H1 (cell line): Measurements from ENCODE around the gene ZNF608.

Experiments used
- POLR2A ChIP-seq, 2 experiments: IDR thresholded peaks; 1 replicate in 1 of 2; 2 replicates in 1 of 2; pipeline ENCODE4 v1.6.1; 2011; ENCODE audit warnings: low read depth in 2 of 2, low read length in 2 of 2, mild to moderate bottlenecking in 2 of 2; ENCODE audit errors: control extremely low read depth in 1 of 2
- POLR2AphosphoS5 ChIP-seq: IDR thresholded peaks from 2 replicates; pipeline ENCODE4 v1.6.1; 2011; ENCODE audit warnings: low read depth, low read length
- RAD21 ChIP-seq, 2 experiments: IDR thresholded peaks in 1 of 2; conservative IDR thresholded peaks in 1 of 2; 2 replicates each; pipeline ENCODE4 v1.6.1; 2011; ENCODE audit warnings: low read depth in 2 of 2, low read length in 2 of 2, improper control_type of control experiment in 1 of 2, inconsistent platforms in 1 of 2, mild to moderate bottlenecking in 1 of 2, moderate library complexity in 1 of 2
- TF ChIP-seq, protein P1 (sequence below), 3 experiments: IDR thresholded peaks; 1 replicate in 2 of 3; 2 replicates in 1 of 3; pipeline versions ENCODE4 v1.5.1 to v1.6.1; 2011; ENCODE audit warnings: low read length in 3 of 3, mild to moderate bottlenecking in 3 of 3, inconsistent platforms in 2 of 3, low read depth in 1 of 3, moderate library complexity in 1 of 3; ENCODE audit not compliant: insufficient read depth in 1 of 3; ENCODE audit errors: control extremely low read depth in 1 of 3

DNA sequence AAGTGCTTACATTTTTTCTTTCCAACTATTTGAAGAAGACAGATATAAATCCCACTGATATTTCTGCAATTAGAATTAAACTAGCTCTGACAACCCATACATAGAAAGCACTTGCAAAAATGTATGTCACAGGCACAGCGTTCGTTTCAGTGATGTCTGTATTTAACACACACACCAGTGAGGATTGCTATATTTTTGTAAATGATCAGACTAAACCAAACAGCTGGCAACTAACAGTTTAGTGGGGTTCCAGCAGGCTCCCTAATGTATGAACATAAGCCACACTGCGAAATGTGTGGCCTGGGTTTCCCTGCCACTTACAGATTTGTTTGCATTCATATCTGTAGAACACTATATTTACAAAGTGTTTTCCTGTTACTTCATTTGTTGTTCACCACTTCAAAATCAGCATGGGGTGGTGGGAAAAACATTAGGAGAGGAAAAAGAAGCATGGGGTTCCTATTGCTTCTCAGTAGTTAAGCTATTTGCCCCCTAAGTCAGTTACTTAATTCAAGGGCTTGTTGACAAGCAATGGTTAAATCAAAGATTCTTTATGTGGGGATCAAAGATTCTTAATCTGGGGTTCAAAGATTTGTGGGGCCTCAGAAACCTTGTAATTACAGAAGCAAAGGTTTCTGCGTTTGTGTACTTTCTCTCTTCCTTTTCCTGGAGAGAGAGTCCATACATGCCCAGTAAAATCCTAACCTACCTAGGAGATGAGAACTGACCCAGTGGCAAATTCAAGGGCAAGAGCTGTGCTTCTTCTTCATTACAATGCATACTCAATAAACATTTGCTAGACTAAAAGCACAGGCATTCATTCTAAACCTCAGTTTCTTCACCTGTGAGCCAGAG is 27.1 kb downstream of the ZNF608 start:
- TF ChIP-seq POLR2A (IDR thresholded peaks at IDR 0.05; ENCODE audit: control extremely low read depth in 1 of 2, low read depth in 2 of 2, low read length in 2 of 2) (no peak), RAD21 (IDR thresholded peaks at IDR 0.05 in 1 of 2, conservative IDR thresholded peaks at IDR 0.05 in 1 of 2; ENCODE audit: low read depth in 2 of 2, low read length in 2 of 2) (no peak), POLR2AphosphoS5 (no peak)
- TF ChIP-seq, protein P1, sequence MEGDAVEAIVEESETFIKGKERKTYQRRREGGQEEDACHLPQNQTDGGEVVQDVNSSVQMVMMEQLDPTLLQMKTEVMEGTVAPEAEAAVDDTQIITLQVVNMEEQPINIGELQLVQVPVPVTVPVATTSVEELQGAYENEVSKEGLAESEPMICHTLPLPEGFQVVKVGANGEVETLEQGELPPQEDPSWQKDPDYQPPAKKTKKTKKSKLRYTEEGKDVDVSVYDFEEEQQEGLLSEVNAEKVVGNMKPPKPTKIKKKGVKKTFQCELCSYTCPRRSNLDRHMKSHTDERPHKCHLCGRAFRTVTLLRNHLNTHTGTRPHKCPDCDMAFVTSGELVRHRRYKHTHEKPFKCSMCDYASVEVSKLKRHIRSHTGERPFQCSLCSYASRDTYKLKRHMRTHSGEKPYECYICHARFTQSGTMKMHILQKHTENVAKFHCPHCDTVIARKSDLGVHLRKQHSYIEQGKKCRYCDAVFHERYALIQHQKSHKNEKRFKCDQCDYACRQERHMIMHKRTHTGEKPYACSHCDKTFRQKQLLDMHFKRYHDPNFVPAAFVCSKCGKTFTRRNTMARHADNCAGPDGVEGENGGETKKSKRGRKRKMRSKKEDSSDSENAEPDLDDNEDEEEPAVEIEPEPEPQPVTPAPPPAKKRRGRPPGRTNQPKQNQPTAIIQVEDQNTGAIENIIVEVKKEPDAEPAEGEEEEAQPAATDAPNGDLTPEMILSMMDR (IDR thresholded peaks at IDR 0.05; ENCODE audit: control extremely low read depth in 1 of 3, insufficient read depth in 1 of 3, low read depth in 1 of 3, low read length in 3 of 3), result no peak
